Neural progenitor cell (in vitro differentiated cells): ENCODE results near the gene MRM2.

Source experiments
- EZH2 ChIP-seq: fragments of 200-600 bp; sonication (generic); IDR thresholded peaks from 2 replicates; pipeline ENCODE4 v1.6.1; 2017; ENCODE audit warnings: antibody characterized with exemption, mild to moderate bottlenecking, moderate library complexity
- TF ChIP-seq, protein P1 (sequence below): fragments of 200-600 bp; sonication (generic); IDR thresholded peaks from 2 replicates; pipeline ENCODE4 v1.5.1; 2017; ENCODE audit warnings: antibody characterized with exemption, mild to moderate bottlenecking

DNA sequence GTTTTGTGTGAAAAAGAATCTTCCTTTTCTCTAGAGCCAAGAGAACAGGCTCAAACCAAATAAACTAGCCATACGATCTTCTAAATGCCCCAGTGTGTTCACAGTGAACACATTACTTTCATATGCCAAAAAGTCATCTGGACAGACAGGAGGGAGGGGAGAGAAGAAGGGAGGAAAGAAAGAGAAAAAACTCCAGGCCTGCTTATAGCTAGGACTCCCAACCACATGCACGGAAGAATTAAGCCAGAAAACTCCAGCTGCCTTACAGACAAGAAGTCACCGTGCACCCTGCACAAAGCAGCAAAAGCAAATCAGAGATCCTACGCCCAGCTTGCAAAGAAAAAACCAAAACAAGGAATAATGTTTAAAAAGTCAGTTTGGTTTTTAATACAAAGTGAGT lies 37.9 kb upstream of the MRM2 start:
- TF ChIP-seq, protein P1, sequence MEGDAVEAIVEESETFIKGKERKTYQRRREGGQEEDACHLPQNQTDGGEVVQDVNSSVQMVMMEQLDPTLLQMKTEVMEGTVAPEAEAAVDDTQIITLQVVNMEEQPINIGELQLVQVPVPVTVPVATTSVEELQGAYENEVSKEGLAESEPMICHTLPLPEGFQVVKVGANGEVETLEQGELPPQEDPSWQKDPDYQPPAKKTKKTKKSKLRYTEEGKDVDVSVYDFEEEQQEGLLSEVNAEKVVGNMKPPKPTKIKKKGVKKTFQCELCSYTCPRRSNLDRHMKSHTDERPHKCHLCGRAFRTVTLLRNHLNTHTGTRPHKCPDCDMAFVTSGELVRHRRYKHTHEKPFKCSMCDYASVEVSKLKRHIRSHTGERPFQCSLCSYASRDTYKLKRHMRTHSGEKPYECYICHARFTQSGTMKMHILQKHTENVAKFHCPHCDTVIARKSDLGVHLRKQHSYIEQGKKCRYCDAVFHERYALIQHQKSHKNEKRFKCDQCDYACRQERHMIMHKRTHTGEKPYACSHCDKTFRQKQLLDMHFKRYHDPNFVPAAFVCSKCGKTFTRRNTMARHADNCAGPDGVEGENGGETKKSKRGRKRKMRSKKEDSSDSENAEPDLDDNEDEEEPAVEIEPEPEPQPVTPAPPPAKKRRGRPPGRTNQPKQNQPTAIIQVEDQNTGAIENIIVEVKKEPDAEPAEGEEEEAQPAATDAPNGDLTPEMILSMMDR = no peak
- no peak for TF ChIP-seq EZH2
